Ramos (cell line): ENCODE measurements around the gene BACH2.

ENCODE experiments used
- in situ Hi-C: fragments of 300-500 bp; cut with MboI; formaldehyde crosslinking; loops from one replicate; pipeline ENCODE4 v1.14.3; 2022; ENCODE audit warnings: low sequenced_read_pairs; ENCODE audit not compliant: unreplicated experiment

Gene BACH2

DNA sequence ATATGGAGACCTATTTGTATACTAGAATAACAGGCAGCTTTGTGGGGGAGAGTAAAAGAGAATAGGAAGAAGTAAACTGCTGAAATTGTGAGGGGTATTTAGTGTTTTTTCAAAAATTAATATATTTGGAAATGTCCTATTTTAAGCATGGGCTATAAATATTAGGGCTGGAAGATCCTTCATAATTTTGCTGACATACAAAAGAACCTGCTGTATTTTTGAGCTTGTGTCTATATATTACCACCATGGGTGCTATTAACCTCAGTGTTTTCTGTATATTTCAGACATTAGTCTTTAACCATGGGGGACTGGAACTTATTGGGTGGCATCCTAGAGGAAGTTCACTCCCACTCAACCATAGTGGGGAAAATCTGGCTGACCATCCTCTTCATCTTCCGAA, 402.5 kb downstream of the BACH2 start, which contains the start of gene GJA10:
GJA10 (plus strand) TSS at position 301 of the 400 bp plus-strand sequence; CDS start at position 301, 0 bp downstream.
- in situ Hi-C loops = loop anchor here (25.0 kb wide), 1 partner anchor 593 kb away; no protein-coding TSS in a partner anchor

GRCh38 chr6:89892577-89892976, 404.1 kb downstream of the BACH2 start:
- in situ Hi-C loops = loop anchor here (25.0 kb wide), 1 partner anchor 595 kb away; no protein-coding TSS in a partner anchor

DNA sequence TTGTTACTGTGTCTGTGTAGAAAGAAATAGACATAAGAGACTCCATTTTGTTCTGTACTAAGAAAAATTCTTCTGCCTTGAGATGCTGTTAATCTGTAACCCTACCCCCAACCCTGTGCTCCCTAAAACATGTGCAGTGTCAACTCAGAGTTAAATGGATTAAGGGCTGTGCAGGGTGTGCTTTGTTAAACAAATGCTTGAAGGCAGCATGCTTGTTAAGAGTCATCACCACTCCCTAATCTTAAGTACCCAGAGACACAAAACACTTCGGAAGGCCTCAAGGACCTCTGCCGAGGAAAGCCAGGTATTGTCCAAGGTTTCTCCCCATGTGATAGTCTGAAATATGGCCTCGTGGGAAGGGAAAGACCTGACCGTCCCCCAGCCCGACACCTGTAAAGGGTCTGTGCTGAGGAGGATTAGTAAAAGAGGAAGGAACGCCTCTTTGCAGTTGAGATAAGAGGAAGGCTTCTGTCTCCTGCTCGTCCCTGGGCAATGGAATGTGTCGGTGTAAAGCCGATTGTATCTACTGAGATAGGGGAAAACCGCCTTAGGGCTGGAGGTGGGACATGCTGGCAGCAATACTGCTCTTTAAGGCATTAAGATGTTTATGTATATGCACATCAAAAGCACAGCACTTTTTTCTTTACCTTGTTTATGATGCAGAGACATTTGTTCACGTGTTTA, 405.7 kb downstream of the BACH2 start:
- in situ Hi-C loops = loop anchor here (25.0 kb wide), 1 partner anchor 596 kb away; no protein-coding TSS in a partner anchor

DNA sequence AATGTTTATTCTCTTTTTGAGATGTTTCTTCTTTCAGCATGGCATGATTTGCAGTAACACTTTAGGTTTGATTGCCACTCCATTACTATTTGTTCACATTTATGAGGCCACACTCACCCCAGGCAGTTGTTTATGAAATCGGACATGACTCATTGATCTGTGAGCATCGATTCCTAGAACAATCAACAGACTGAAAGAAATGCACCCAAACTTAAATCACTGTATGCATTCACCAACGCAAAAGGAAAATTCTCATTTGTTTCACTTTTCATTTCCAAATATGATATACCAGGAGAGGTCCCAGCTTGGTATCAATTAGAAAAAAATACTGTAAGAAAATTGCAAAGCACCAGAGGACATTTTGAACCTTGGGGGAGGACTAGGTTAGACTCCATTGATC, 407.8 kb downstream of the BACH2 start:
- in situ Hi-C loops = loop anchor here (25.0 kb wide), 1 partner anchor 598 kb away; no protein-coding TSS in a partner anchor

DNA sequence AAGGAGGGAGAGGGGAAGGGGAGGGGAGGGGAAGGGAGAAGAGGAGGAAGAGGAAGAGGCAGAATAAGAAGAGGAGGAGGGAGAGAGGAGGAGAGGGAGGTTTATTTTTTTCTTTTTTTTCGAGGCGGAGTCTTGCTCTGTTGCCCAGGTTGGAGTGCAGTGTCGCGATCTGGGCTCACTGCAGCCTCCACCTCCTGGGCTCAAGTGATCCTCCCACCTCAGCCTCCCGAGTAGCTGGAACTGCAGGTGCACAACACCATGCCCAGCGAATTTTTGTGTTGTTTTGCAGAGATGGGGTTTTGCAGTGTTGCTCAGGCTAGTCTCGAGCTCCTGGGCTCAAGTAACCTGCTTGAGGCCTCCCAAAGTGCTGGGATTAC, 408.5 kb downstream of the BACH2 start:
- in situ Hi-C loops = loop anchor here (25.0 kb wide), 1 partner anchor 599 kb away; no protein-coding TSS in a partner anchor

- in situ Hi-C loops = loop anchor here (25.0 kb wide), 1 partner anchor 600 kb away; no protein-coding TSS in a partner anchor
Measured at GRCh38 chr6:89887452-89888137, 409.0 kb downstream of the BACH2 start.

GRCh38 chr6:89886378-89887120, 410.1 kb downstream of the BACH2 start:
- in situ Hi-C loops = loop anchor here (25.0 kb wide), 1 partner anchor 601 kb away; no protein-coding TSS in a partner anchor
